ENCODE data around the gene BSCL2.
A peak's percentile ranks its signal among the peaks of the same experiment; 100 is the strongest.
"Not testable (repeated sequence)": the region's sequence is repeated elsewhere in the genome, so short reads cannot be mapped to it uniquely, and the experiment has no call there.

The BSCL2 gene

DNA sequence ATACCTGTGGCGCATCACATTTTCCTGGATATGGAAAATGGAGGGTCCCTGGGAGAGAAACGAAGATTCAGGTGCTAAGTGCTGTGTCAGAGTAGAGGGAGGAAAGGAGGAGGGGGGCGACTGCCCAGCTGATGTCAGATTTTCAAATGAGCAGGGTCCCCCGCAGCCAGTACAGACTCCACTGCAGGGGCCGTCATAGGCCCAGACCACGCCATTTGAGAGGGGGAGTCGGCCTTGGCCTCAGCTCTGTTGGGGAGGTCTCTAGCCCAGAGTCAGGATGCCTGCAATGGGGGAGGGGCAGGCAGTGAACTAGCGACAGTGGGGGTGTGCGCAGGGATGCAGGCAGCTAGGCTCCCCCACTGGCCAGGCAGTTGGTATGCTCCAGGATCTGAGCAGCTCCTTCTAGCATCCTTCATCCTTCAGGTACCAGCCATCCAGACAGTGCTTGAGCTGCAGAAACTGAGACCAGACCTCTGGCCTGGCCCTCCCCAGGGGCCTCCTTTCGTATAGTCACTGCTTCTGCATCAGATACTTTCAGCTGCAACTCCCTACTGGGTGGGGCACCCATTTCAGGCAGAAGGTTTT is at the start of gene BSCL2, which contains the start of gene GNG3:
BSCL2 (minus strand) TSS at position 148 of the 585 bp plus-strand sequence. CDS start 229 bp downstream, outside the sequence.
GNG3 (plus strand) TSS at position 400 of the 585 bp plus-strand sequence. CDS start 620 bp downstream, outside the sequence.
- no peak for DNase-seq (ENCODE audit: extremely low read depth in 1 of 2, low read depth in 1 of 2)

DNA sequence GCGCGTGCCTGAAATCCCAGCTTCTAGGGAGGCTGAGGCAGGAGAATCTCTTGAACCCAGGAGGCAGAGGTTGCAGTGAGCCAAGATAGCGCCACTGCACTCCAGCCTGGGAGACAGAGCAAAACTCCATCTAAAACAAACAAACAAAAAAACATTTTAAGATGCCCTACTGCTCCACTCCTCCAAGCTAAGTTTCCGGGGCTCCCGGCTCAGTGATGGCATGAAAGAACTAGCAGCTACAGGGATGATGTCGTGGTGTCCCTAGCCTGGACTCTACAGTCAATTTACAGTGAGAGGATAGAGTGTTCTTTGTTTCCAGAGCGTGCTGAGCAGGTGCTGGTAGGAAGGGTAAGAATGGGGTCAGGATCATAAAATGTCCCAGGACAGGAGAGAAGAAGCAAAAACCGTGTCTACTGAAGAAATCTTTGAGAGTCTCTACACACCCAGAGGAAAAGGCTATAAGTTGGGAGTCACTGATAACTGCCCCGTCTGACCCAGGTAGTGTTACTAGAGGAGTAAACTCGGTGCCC is 47.9 kb upstream of the BSCL2 start:
- no peak for DNase-seq (ENCODE audit: extremely low read depth in 1 of 2, low read depth in 1 of 2)

DNA sequence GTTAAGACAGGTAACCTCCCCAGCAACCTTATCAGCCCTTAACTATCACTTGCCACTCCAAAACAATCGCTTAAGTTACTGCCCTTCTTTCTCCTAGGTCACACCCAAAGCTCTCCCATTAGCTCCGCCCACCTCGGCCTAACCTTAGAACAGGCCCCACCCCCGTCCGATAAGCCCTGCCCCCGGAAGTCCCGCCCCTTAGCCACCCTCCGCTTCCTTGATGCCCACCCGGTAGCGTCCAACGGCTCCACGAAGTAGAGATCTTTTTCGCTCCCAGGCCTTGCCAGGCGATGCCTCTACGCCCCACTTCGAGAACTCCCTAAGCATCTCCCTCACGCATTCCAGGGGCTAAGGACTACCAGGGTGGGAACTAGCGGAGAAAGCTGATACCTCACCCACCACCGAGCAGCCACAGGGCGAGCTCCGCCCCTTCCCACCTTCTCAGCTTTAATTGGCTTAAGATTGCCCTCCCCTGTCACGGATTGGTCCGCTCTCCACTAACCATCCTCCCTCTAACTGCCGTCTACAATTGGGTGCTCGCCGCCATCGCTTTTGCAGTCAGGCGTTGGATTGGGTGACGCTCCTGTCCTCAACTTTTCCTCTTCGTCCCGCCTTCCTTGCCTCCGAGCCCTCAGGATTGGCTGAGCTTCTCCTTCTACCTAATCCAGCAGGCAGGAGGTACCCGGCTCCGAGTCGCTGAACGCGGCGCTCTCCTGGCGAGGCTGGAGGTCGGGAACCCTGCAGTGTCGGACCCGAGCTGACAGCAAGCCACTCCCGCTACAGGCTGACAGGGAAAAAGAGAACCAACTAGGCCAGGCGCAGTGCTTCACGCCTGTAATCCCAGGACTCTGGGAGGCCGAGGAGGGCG is 46.7 kb upstream of the BSCL2 start, which contains the start of gene ZBTB3:
ZBTB3 (minus strand) TSS at position 425 of the 868 bp plus-strand sequence. CDS start 496 bp downstream, outside the sequence.
- peak; percentile 90 to 97 for DNase-seq (ENCODE audit: extremely low read depth in 1 of 2, low read depth in 1 of 2)

DNA sequence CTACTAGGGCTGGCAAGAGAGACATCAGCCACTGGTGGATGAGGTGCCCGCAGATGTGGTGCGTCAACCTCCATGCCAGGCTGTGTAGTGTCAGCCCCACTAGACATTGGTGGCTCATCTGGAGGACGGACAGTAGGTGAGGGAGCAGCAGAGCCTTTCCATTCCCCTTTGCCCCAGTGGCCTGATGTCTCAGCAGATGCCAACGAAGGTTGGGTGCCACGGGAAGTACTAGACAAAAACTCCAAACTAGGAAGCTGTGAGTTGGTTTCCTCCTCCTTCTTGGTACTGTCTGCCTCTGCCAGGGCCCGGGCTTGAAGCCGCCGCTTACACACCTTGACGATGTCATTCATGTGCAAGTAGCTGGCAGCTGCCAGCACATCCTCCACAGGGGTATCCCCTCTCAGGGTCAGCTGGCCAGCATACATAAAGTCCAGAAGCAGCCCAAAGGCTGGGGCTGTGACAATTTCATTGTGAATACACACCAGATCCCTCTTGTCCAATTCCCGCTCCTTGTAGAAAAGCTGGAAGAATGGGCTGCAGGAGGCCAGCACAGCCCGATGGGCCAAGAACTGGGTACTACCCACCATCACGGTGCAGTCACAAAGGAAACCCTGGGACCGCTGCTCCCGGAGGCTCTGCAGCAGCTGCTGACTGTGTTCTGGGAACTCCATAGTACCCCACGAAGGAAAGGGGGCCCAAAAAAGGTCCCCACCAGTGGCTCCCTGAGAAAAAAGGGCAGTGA is 45.9 kb upstream of the BSCL2 start:
- no peak for DNase-seq (ENCODE audit: extremely low read depth in 1 of 2, low read depth in 1 of 2)

DNA sequence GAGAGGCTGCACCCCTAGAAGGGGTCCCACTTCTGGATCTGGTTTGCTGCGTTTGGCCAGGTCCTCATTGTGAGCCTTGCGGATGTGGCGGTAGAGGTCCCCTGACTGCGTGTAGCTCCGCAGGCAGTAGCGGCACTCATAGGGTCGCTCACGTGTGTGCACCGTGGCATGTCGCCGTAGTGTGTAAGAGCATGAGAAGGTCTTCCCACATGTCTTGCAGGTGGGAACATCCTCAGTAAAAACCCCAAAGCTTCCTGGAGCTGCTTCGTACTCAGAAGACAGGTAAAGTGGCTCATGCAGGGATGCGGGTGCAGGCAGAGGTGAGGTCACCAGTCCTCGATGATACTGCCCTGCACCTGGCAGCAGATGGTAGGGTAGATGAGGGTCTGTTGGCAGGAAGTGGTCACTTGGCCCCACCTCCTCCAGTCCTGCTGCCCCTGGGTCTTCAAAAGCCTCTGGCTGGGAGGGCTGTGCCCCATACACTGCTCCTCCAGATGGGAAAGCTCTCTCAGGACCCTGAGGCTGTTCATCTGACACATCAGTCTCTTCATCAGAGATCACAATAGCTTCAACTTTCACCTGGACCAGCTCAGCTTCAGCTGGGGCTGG is 45.1 kb upstream of the BSCL2 start:
- no peak for DNase-seq (ENCODE audit: extremely low read depth in 1 of 2, low read depth in 1 of 2)

DNA sequence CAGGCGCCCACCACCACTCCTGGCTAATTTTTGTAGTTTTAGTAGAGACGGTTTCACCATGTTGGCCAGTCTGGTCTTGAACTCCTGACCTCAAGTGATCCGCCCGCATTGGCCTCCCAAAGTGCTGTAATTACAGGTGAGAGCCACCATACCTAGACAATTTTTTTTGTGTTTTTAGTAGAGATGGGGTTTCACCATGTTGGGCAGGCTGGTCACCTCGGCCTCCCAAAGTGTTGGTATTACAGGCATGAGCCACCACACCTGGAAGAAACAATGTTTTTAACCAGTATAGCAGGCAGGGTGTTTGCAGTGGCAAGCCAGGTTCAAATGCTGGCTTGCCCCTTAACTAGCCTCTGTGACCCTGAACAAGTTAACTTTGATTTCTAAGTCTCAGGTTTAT is 42.7 kb upstream of the BSCL2 start:
- DNase-seq (ENCODE audit: extremely low read depth in 1 of 2, low read depth in 1 of 2): not testable (repeated sequence)

DNA sequence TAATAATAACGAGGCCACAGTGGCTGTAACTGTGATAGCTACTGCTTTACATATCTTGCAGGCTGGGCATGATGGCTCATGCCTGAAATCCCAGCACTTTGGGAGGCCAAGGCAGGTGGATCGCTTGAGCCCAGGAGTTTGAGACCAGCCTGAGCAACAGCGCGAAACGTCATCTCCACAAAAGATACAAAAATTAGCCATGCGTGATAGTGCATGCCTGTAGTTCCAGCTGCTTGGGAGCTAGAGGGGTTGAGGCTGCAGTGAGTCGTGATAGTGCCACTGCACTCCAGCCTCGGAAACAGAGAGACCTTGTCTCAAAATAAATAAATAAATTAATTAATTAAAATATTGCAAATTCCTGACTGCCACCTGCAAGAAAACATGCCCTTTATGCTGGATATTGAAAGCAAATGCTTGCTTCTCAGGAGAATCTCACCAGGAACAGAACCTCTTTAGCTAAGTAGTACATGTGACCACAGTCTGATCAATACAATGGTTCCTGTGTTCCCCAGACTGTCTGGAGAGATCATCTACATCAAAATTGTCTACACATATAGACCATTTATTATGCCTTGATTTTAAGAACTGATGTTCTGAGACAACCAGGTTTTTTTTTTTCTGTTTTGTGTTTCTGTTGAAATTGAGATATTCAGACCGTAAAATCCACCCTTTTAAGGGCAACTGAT is 40.4 kb upstream of the BSCL2 start:
- no peak for DNase-seq (ENCODE audit: extremely low read depth in 1 of 2, low read depth in 1 of 2)

GRCh38 chr11:62737196-62737595 is 30.0 kb upstream of the BSCL2 start:
- no peak for DNase-seq (ENCODE audit: extremely low read depth in 1 of 2, low read depth in 1 of 2)

GRCh38 chr11:62732830-62733229 is 25.6 kb upstream of the BSCL2 start:
- DNase-seq (ENCODE audit: extremely low read depth in 1 of 2, low read depth in 1 of 2): no peak

DNA sequence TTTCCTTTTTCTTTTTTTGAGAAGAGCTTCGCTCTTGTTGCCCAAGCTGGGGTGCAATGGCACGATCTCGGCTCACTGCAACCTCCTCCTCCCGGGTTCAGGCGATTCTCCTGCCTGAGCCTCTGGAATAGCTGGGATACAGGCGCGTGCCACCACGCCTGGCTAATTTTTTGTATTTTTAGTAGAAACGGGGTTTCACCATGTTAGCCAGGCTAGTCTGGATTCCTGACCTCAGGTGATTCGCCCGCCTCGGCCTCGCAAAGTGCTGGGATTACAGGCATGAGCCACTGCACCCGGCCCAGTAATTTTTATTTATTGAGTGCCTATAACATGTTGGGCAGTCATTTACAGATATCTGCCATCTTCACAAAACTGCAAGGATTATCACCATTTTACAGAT is 22.9 kb upstream of the BSCL2 start:
- not testable (repeated sequence) for DNase-seq (ENCODE audit: extremely low read depth in 1 of 2, low read depth in 1 of 2)

DNA sequence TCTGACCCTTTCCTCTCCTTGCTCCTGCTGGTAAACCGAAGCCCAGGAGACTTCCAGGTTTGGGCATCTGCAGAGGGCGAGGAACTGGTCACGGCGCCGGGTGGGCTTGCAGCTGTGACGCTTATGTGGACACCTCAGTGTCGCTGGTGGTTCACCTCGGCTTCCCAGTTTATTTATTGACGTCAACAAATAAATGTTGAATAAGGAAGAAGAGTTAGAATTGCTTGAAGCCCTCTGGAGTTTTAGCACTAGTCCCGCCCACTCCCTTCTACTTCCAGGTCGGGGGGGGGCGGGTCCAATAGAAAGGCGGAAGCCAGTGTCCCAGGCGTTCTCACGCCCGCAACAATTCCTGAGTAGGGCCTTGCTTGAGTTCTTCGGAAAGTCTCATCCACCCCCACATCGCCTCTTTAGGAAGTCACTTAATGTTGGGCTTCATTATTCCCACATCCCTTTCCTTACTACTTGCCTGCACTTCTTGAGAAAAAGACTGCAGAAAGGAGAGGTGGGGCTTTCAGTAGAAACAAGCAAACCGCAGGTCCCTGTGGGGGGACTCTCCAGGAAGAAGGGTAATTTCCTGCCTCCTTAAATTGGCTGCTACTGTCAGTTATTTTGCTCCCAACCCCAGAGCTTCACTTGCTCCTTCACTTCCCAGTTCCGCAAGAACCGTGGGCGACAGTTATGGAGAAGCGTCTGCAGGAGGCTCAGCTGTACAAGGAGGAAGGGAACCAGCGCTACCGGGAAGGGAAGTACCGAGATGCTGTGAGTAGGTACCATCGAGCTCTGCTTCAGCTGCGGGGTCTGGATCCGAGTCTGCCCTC is 21.2 kb upstream of the BSCL2 start, which contains the start of gene TTC9C:
TTC9C (plus strand) TSS at position 316 of the 818 bp plus-strand sequence; CDS start at position 679, 363 bp downstream.
- peak; percentile 58 to 79 for DNase-seq (ENCODE audit: extremely low read depth in 1 of 2, low read depth in 1 of 2)

- DNase-seq (ENCODE audit: extremely low read depth in 1 of 2, low read depth in 1 of 2): peak; percentile 59 to 84
Measured at GRCh38 chr11:62727872-62728170, 20.6 kb upstream of the BSCL2 start.

DNA sequence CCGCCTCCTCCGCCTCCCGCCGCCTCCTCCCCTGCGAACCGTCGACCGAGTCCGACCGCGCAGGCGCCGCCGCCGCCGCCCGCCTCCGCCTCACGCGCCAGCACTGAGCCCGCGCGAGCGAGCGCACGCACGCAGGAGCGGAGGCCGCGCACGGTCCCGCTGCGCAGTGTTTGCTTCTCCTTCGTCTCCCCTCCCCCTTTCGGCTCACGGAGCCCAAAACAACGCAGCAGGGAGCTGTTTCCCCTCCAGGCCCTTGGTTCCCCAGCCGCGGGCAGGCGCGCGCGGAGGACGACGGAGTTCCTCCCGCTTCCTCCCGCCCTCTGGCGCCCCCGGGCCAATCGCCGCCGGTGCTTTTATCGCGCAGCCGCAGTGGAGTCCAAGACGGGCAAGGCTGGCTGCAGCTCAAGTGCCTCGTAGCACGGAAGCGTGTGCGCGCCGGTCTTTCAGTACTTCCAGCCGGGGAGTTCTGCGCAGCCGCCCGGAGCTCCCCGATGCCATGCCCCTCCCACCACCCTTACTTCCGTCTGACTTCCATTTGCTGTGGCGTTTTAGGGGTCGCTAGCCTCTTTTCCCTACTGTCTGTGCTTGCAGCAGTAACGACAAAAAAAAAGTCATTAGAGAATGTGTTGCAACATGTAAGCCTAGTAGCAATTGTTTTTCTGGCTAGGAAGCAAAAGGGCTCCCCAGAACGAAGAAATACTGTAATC is 20.1 kb upstream of the BSCL2 start, which contains the start of gene HNRNPUL2:
HNRNPUL2 (minus strand) TSS at position 293 of the 707 bp plus-strand sequence. CDS start 301 bp downstream, outside the sequence.
- peak; percentile 98 for DNase-seq (ENCODE audit: extremely low read depth in 1 of 2, low read depth in 1 of 2)

- DNase-seq (ENCODE audit: extremely low read depth in 1 of 2, low read depth in 1 of 2): peak in 1 of 2 donors; percentile 16
Measured at GRCh38 chr11:62726915-62727164, 19.6 kb upstream of the BSCL2 start.

DNA sequence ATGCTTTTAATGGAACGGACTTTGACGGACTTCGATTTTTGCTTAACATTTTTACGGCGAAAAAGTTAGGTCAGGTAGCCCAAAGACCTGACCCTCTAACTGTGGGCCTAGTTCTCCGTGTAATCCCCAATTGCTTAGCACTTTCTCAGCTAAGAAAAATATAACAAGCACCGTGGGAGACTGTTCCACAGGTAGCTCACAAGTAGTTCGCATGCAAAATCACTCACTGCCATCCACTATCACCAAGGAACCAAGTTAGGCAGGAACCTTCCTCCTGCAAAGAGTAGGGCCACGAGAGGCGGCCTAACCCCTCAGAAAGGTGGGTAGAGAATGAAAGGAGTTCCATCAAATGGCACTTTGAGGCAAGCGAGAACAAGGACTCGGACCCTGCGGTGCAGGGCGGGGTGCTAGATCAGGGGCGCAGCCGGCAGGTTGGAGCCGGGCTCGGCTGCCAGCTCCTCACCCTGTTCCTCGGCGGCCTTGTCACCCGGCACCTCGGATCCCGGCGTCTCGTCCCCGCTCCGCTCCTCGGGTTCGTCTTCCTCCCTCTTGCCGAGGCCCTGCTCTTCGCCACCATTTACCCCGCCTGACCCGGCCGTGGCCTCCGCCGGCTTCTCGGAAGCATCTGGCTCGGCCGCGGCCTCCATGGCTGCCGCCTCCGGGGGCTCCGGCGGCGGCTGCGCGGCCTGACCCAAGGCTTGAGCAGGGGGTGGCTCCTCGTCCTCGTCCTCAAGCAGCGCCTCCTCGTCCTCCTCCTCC is 19.1 kb upstream of the BSCL2 start:
- DNase-seq (ENCODE audit: extremely low read depth in 1 of 2, low read depth in 1 of 2): no peak

DNA sequence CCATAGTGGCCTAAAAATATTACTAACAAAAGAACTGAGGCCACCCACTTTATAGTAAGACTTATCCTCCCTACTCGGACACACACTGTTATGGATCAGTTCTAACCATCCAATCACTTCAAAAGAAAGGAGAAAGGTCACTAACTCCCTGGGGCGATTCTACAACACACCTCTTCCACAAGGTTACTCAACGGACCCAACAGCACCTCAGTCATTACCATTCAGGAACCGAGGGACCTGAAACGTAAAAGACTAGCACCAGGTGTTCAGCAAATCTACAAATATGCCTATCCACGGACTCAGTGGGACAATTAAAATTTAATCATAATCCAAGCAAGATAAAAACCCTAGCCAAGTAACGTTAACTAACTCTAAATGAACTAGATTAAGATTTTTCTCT is 18.4 kb upstream of the BSCL2 start:
- DNase-seq (ENCODE audit: extremely low read depth in 1 of 2, low read depth in 1 of 2): no peak

GRCh38 chr11:62724171-62724570 is 16.9 kb upstream of the BSCL2 start:
- no peak for DNase-seq (ENCODE audit: extremely low read depth in 1 of 2, low read depth in 1 of 2)

DNA sequence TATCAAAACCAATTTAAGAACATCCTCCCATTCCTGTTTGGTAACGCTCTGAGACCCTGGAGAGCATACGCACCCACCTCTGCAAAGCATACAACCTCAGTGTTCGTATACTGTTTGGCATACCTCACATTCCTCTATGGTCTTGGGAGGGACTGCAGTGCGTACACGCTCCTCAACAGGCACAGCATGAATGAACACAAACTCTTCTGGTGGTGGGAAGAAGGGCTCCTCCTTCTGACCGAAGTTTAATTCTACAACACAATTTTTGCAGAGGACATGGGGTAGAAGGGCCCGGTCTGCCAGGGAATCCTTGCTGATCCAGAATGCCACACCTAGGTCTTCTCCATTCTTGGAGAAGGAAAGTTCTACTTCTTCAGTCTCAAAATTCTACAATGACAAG is 14.8 kb upstream of the BSCL2 start:
- DNase-seq (ENCODE audit: extremely low read depth in 1 of 2, low read depth in 1 of 2): no peak

Measured in stimulated activated CD8-positive, alpha-beta memory T cell treated with anti-CD3 and anti-CD28 coated beads, Interleukin-7, amount 100 ng/mL, for 48 hours (primary cell).